Type B pancreatic cell (in vitro differentiated cells): Measurements from ENCODE around the gene ADCY5. TPM values are rescaled to one million over a fixed set of nuclear protein-coding genes. Genes with fewer than 3 reads are reported as not detected.

Source experiments
- DNase-seq: peaks from one replicate; pipeline ENCODE4 v3.0.0; 2021; ENCODE audit warnings: mixed read lengths; ENCODE audit not compliant: unreplicated experiment; ENCODE audit errors: extremely low spot score
- H3K27ac Mint-ChIP-seq: 2 replicates; pipeline ENCODE4 v1.8.0; 2021; ENCODE audit warnings: mild to moderate bottlenecking, mixed read lengths
- H3K27me3 Mint-ChIP-seq: 2 replicates; pipeline ENCODE4 v1.8.0; 2021; ENCODE audit warnings: mixed read lengths
- H3K36me3 Mint-ChIP-seq: 2 replicates; pipeline ENCODE4 v1.8.0; 2021; ENCODE audit warnings: mixed read lengths
- H3K4me1 Mint-ChIP-seq: one replicate; pipeline ENCODE4 v1.8.0; 2021; ENCODE audit warnings: mixed read lengths; ENCODE audit not compliant: unreplicated experiment
- H3K4me3 Mint-ChIP-seq: 2 replicates; pipeline ENCODE4 v1.8.0; 2021; ENCODE audit warnings: mild to moderate bottlenecking, mixed read lengths
- H3K9me3 Mint-ChIP-seq: 2 replicates; pipeline ENCODE4 v1.8.0; 2021; ENCODE audit warnings: mixed read lengths
- CTCF ChIP-seq: fragments of 200-600 bp; sonication (generic); conservative IDR thresholded peaks from 2 replicates; pipeline ENCODE4 v1.5.0; 2021; ENCODE audit warnings: antibody characterized with exemption, mild to moderate bottlenecking
- total RNA-seq: library from RNA; stranded (reverse); gene quantifications from 2 replicates; pipeline ENCODE4 v1.2.1, GENCODE V29; 2021; ENCODE audit warnings: low replicate concordance

ADCY5 gene
- total RNA-seq, 1 donor from 2014 or later = 9.1 TPM

GRCh38 chr3:123388042-123388441 is 60.8 kb downstream of the ADCY5 start:
- Mint-ChIP-seq H3K27me3 (peaks cover 13% of the 10 kb centered on the region), H3K27ac (no peak overlapping the region), H3K4me3 (no peak overlapping the region), H3K4me1 (peaks cover 56% of the 10 kb centered on the region), H3K9me3 (no peaks in the 10 kb centered on the region), H3K36me3 (no peaks in the 10 kb centered on the region)
- no peak for TF ChIP-seq CTCF
- DNase-seq = no peak

GRCh38 chr3:123387532-123387931 is 61.4 kb downstream of the ADCY5 start:
- H3K9me3 Mint-ChIP-seq = no peaks in the 10 kb centered on the region
- H3K4me1 Mint-ChIP-seq = peaks cover 52% of the 10 kb centered on the region
- H3K27ac Mint-ChIP-seq = no peak overlapping the region
- H3K36me3 Mint-ChIP-seq = no peaks in the 10 kb centered on the region
- H3K27me3 Mint-ChIP-seq = peaks cover 13% of the 10 kb centered on the region
- TF ChIP-seq CTCF = no peak
- DNase-seq = no peak
- H3K4me3 Mint-ChIP-seq = no peak overlapping the region

DNA sequence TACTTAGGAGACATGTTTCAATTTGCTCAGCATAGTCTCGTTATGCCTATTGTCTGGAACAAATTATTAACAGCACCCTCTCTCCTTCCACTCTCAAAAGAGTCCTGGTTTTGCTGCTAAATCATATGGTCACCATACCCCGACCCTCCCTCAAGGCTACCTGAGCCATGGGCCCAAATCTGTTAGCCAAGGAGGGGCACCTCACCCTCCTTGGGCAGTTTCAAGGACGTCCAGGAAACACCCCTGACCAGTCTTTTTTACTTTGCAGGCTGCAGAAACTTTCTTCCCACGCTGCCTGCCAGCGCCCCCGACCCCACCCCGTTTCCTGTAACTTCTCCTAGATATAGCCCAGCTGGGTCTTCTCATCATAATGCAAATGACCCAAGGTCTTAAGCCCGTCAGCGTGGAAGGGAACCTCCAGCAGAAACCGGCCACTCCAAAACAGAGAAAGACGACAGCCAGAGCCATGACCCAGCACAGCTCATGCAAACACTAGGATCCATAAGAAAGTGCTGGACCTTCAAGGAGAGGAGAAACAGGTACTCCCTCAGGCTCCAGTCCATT is 62.3 kb downstream of the ADCY5 start:
- no peak for DNase-seq
- Mint-ChIP-seq H3K27me3 (peaks cover 13% of the 10 kb centered on the region), H3K9me3 (no peaks in the 10 kb centered on the region), H3K36me3 (no peaks in the 10 kb centered on the region), H3K4me3 (no peak overlapping the region), H3K27ac (peak overlapping the region; percentile 6), H3K4me1 (peaks cover 42% of the 10 kb centered on the region)
- no peak for TF ChIP-seq CTCF

DNA sequence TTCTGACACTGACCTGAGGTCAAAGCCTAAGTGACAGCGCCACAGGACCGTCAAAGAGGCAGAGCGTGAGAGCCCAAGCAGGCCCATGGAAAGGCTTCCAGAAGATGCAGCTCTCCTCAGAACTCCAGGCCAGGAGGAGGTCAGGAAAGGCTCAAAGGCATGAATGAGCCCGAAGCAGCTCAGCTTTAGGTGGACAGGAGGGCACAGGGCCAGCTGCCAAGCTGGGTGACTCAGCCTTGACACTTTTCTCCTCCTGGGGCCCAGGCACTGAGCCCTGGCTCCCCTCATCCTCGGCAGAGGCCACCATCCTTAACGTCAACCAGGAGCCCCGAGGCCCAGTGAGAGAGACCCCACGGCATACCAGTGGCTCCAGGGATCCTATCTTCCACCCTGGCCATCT is 62.9 kb downstream of the ADCY5 start:
- no peaks in the 10 kb centered on the region for H3K36me3 Mint-ChIP-seq
- H3K4me1 Mint-ChIP-seq = peaks cover 36% of the 10 kb centered on the region
- no peaks in the 10 kb centered on the region for H3K9me3 Mint-ChIP-seq
- H3K4me3 Mint-ChIP-seq = no peak overlapping the region
- no peak for DNase-seq
- peaks cover 13% of the 10 kb centered on the region for H3K27me3 Mint-ChIP-seq
- TF ChIP-seq CTCF = no peak
- H3K27ac Mint-ChIP-seq = no peak overlapping the region

DNA sequence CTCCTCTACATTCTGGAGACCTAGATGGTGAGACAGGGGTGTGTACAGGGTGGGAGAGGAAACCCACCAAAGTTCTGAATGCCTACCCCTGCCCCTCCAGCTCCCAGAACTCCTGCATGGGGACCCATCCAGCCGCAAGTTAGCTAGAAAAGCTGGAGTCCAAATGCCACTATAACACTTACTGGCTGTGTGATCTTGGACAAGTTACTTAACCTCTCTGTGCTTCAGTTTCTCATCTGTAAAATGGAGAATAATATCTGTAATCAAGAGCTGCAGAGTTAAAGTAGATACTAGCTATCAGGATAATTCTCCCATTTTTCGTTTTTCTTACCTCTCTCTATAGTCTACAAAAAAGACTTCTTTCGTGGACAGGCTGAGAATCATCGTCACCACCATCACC is 63.4 kb downstream of the ADCY5 start:
- Mint-ChIP-seq H3K4me3 (no peak overlapping the region), H3K9me3 (no peaks in the 10 kb centered on the region), H3K36me3 (no peaks in the 10 kb centered on the region), H3K27me3 (peaks cover 13% of the 10 kb centered on the region), H3K27ac (no peak overlapping the region), H3K4me1 (peaks cover 35% of the 10 kb centered on the region)
- TF ChIP-seq CTCF = no peak
- DNase-seq = no peak

DNA sequence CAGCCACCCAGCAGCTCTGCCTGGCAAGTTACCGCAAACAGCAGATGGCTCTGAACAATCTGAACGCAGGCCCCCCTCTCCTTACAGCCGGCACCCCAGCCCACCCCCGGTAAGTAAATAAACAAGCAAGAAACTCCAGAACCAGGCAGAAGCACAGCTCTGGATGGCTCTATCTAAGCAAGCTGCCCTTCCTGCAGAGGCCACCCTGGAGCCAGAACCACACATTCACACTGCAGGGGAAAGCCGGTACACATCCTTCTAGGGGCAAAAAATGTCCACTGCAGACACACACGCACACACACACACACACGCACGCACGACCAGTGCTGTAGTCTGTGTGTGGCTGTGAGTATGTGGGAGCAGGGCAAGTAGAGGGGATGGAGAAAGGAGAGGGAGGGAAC is 63.9 kb downstream of the ADCY5 start:
- no peaks in the 10 kb centered on the region for H3K9me3 Mint-ChIP-seq
- no peak for DNase-seq
- no peak overlapping the region for H3K27ac Mint-ChIP-seq
- peaks cover 13% of the 10 kb centered on the region for H3K27me3 Mint-ChIP-seq
- H3K4me3 Mint-ChIP-seq = no peak overlapping the region
- TF ChIP-seq CTCF = no peak
- peaks cover 35% of the 10 kb centered on the region for H3K4me1 Mint-ChIP-seq
- H3K36me3 Mint-ChIP-seq = no peaks in the 10 kb centered on the region
